GM12878 (cell line): ENCODE results near the gene COQ4. TPM values are rescaled to one million over a fixed set of nuclear protein-coding genes. Genes with fewer than 3 reads are reported as not detected.
A peak's percentile ranks its signal among the peaks of the same experiment; 100 is the strongest.

Source experiments
- ATAC-seq: fragments of 200-7000 bp; cut with Tn5 transposase; 3 replicates; pipeline ENCODE4 v1.9.1; 2020; ENCODE audit warnings: mild to moderate bottlenecking, moderate library complexity
- BruUV-seq: library from RNA; stranded (reverse); fragments of 400-500 nt; replicated peaks from 2 replicates; lab custom pipeline; 2021; lab: Mats Ljungman, UMichigan
- CTCF ChIA-PET: fragments of 300-600 bp; sonication (Branson Sonifier 250); formaldehyde crosslinking; extraction: SDS; loops from one replicate; lab custom pipeline; 2021; ENCODE audit warnings: inconsistent platforms; lab: Yijun Ruan, JAX
- POLR2A ChIA-PET: fragments of 350-600 bp; formaldehyde crosslinking; extraction: SDS; loops from one replicate; lab custom pipeline; 2021; ENCODE audit warnings: inconsistent platforms; lab: Charles Lee
- RAD21 ChIA-PET: fragments of 300-600 bp; sonication (Branson Sonifier 250); formaldehyde crosslinking; loops from one replicate; lab custom pipeline; 2023; ENCODE audit warnings: antibody characterized with exemption; ENCODE audit not compliant: unreplicated experiment; lab: Charles Lee
- SMC1A ChIA-PET: fragments of 300-600 bp; sonication (Branson Sonifier 250); formaldehyde crosslinking; loops from one replicate; lab custom pipeline; 2023; ENCODE audit not compliant: unreplicated experiment, uncharacterized antibody; lab: Charles Lee
- DNase-seq: peaks from one replicate; pipeline ENCODE4 v3.0.0-alpha.2; 2011; ENCODE audit warnings: low read depth, low spot score
- FAIRE-seq: peaks from 3 replicates; lab custom pipeline; 2011; peaks lifted over from hg19 to GRCh38; lab: Jason Lieb, UNC
- H2AFZ ChIP-seq: 2 replicates; pipeline ENCODE4 v1.6.0; 2011; ENCODE audit warnings: low read depth, low read length, control low read depth; ENCODE audit not compliant: control insufficient read depth
- H3K27ac ChIP-seq: 2 replicates; pipeline ENCODE4 v1.5.1; 2011; ENCODE audit warnings: control low read depth; ENCODE audit not compliant: control insufficient read depth, insufficient read depth
- H3K27me3 ChIP-seq, 2 experiments: replicated peaks in 1 of 2; 2 replicates each; pipeline versions ENCODE4 v1.6.0 to v1.6.1; 2011; ENCODE audit warnings: low read length in 1 of 2; ENCODE audit not compliant: control insufficient read depth in 2 of 2, insufficient read depth in 2 of 2
- H3K36me3 ChIP-seq, 2 experiments: 2 replicates each; pipeline ENCODE4 v1.5.1; 2011; ENCODE audit warnings: low read length in 1 of 2; ENCODE audit not compliant: control insufficient read depth in 2 of 2, insufficient read depth in 2 of 2
- H3K4me1 ChIP-seq: 2 replicates; pipeline ENCODE4 v1.6.1; 2011; ENCODE audit warnings: mild to moderate bottlenecking, low read length, moderate library complexity, mixed read lengths; ENCODE audit not compliant: control insufficient read depth, insufficient read depth
- H3K4me2 ChIP-seq: 2 replicates; pipeline ENCODE4 v1.6.0; 2011; ENCODE audit warnings: control low read depth; ENCODE audit not compliant: control insufficient read depth, insufficient read depth
- H3K4me3 ChIP-seq: fragments of 200-600 bp; sonication (generic); 2 replicates; pipeline ENCODE4 v1.5.1; 2016
- H3K79me2 ChIP-seq: 2 replicates; pipeline ENCODE4 v1.6.0; 2011; ENCODE audit warnings: low read length; ENCODE audit not compliant: control insufficient read depth, insufficient read depth
- H3K9ac ChIP-seq: 2 replicates; pipeline ENCODE4 v1.8.0; 2011; ENCODE audit warnings: low read length, control low read depth, mixed read lengths; ENCODE audit not compliant: control insufficient read depth, insufficient read depth
- H3K9me3 ChIP-seq: replicated peaks from 3 replicates; pipeline ENCODE4 v1.5.1; 2011; ENCODE audit warnings: mild to moderate bottlenecking, low read length; ENCODE audit not compliant: control insufficient read depth, insufficient read depth
- H4K20me1 ChIP-seq: 2 replicates; pipeline ENCODE4 v1.6.0; 2011; ENCODE audit not compliant: control insufficient read depth, insufficient read depth
- EED ChIP-seq: sonication (generic); IDR thresholded peaks from 2 replicates; pipeline ENCODE4 v1.6.1; 2016; ENCODE audit warnings: antibody characterized with exemption, low read depth
- IKZF2 ChIP-seq, 2 experiments: fragments of 450-650 bp; IDR thresholded peaks; 2 replicates each; pipeline ENCODE4 v1.6.1; 2017; ENCODE audit warnings: mild to moderate bottlenecking in 2 of 2, moderate library complexity in 2 of 2
- JUND ChIP-seq: IDR thresholded peaks from 2 replicates; pipeline ENCODE4 v1.6.1; 2012; ENCODE audit warnings: low read depth, mild to moderate bottlenecking, low read length, improper control_type of control experiment, moderate library complexity
- KLF5 ChIP-seq: fragments of 450-650 bp; IDR thresholded peaks from 2 replicates; pipeline ENCODE4 v1.6.1; 2014; ENCODE audit warnings: mild to moderate bottlenecking; ENCODE audit not compliant: partially characterized antibody
- MEF2B ChIP-seq: fragments of 450-650 bp; IDR thresholded peaks from 2 replicates; pipeline ENCODE4 v1.6.1; 2018; ENCODE audit warnings: mild to moderate bottlenecking, moderate library complexity; ENCODE audit not compliant: partially characterized antibody, poor library complexity, severe bottlenecking
- MTA2 ChIP-seq: fragments of 450-650 bp; IDR thresholded peaks from 2 replicates; pipeline ENCODE4 v1.6.1; 2016; ENCODE audit warnings: low read depth, mild to moderate bottlenecking, moderate library complexity
- NFXL1 ChIP-seq: fragments of 450-650 bp; IDR thresholded peaks from 2 replicates; pipeline ENCODE4 v1.6.1; 2017; ENCODE audit warnings: antibody characterized with exemption, mild to moderate bottlenecking, borderline replicate concordance
- NFYA ChIP-seq: IDR thresholded peaks from 2 replicates; pipeline ENCODE4 v1.6.1; 2011; ENCODE audit warnings: low read depth, mild to moderate bottlenecking, low read length, improper control_type of control experiment, borderline replicate concordance
- NR2F1 ChIP-seq: fragments of 450-650 bp; conservative IDR thresholded peaks from 2 replicates; pipeline ENCODE4 v1.6.1; 2017; ENCODE audit warnings: mild to moderate bottlenecking
- PKNOX1 ChIP-seq: fragments of 450-650 bp; IDR thresholded peaks from 2 replicates; pipeline ENCODE4 v1.6.1; 2016; ENCODE audit warnings: mild to moderate bottlenecking
- POLR2AphosphoS5 ChIP-seq: IDR thresholded peaks from 2 replicates; pipeline ENCODE4 v1.6.1; 2011; ENCODE audit warnings: mild to moderate bottlenecking, low read length, inconsistent platforms
- RBBP5 ChIP-seq: fragments of 200-600 bp; sonication (generic); conservative IDR thresholded peaks from 2 replicates; pipeline ENCODE4 v1.6.1; 2016
- SMAD1 ChIP-seq: fragments of 450-650 bp; IDR thresholded peaks from 2 replicates; pipeline ENCODE4 v1.6.1; 2018; ENCODE audit warnings: mild to moderate bottlenecking, low read depth; ENCODE audit not compliant: partially characterized antibody
- STAT1 ChIP-seq: fragments of 450-650 bp; conservative IDR thresholded peaks from 2 replicates; pipeline ENCODE4 v1.6.1; 2014; ENCODE audit warnings: antibody characterized with exemption, mild to moderate bottlenecking
- STAT3 ChIP-seq: IDR thresholded peaks from 2 replicates; pipeline ENCODE4 v1.6.1; 2011; ENCODE audit warnings: low read depth, low read length, improper control_type of control experiment
- ZNF274 ChIP-seq: IDR thresholded peaks from one replicate; pipeline ENCODE4 v1.8.0; 2011; ENCODE audit not compliant: insufficient read length, insufficient read depth
- WGBS: methylation state at CpG from one replicate; pipeline ENCODE4 v1.1.6; 2016; ENCODE audit warnings: low lambda C conversion rate; ENCODE audit not compliant: insufficient replicate concordance, insufficient coverage; ENCODE audit errors: missing lambda C conversion rate; 5-methylcytosine and 5-hydroxymethylcytosine counted together
- in situ Hi-C: fragments of 300-500 bp; cut with MboI; formaldehyde crosslinking; loops from 9 replicates; pipeline ENCODE4 v1.14.3; 2018; ENCODE audit warnings: mixed read lengths
- intact Hi-C: fragments of 100-400 bp; cut with micrococcal nuclease; formaldehyde crosslinking; loops from one replicate; pipeline ENCODE4 v1.14.2; 2022; ENCODE audit not compliant: unreplicated experiment
- polyA plus RNA-seq, 11 experiments: library from polyadenylated mRNA; depleted of rRNA in 4 of 11; unstranded in 6 of 11; stranded (reverse) in 5 of 11; fragments of >200 nt; fragmentation: Nextera tagmentation in 4 of 11; fragmentation: Illumina TruSeq in 1 of 11; extraction: Ambion mirVana in 4 of 11; extraction: Trizol in 1 of 11; gene quantifications; 1 replicate in 1 of 11; 2 replicates in 10 of 11; pipeline versions ENCODE4 v1.2.1 to v1.2.3, GENCODE V29; 2011 to 2016; ENCODE audit warnings: inconsistent platforms in 2 of 11, missing spikeins in 2 of 11, low read depth in 1 of 11
- total RNA-seq, 4 experiments: library from RNA; depleted of rRNA in 3 of 4; stranded (reverse); fragments of >200 nt in 3 of 4; fragmentation: Illumina TruSeq in 1 of 4; extraction: Trizol in 1 of 4; gene quantifications; 2 replicates each; pipeline versions ENCODE4 v1.2.1 to v1.2.3, GENCODE V29; 2013 to 2021
- TF ChIP-seq, protein P1 (sequence below): fragments of 450-650 bp; IDR thresholded peaks from 2 replicates; pipeline ENCODE4 v1.6.1; 2017; ENCODE audit warnings: mild to moderate bottlenecking, low read depth, inconsistent platforms; ENCODE audit not compliant: poor library complexity, severe bottlenecking
- TF ChIP-seq, protein P2 (sequence below): fragments of 450-650 bp; IDR thresholded peaks from 2 replicates; pipeline ENCODE4 v1.6.1; 2016; ENCODE audit warnings: mild to moderate bottlenecking, moderate library complexity, borderline replicate concordance

The COQ4 gene
- total and polyA plus RNA-seq, 10 of the 15 experiments (the other 5 are each of a cell fraction or from before 2014, with no cell fraction given): 3.8 to 64.1 (median 38.6) TPM

DNA sequence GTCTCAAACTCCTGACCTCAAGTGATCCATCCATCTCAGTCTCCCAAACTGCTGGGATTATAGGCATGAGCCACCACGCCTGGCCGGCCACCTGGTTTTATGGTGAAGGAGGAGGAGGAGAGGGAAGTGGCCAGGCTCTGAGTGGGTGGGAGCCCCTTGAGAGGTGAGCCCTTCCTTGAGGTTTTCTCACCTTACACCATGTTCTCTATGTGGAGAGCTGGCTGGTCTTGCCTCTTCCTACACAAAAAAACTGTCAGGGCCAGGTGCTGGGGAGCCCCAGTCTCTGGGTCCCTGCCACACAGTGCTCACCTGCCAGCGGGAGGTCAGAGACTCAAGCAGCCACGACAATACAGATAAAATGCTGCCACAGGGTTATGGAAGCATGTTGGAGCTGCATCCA, 28.5 kb upstream of the COQ4 start:
- SMC1A ChIA-PET: interaction anchor here (1.4 to 4.2 kb wide), 2 partner anchors 47 to 118 kb away, joined by 4 to 23 read pairs; no protein-coding TSS in a partner anchor
- CTCF ChIA-PET: interaction anchor here (0.7 to 1.8 kb wide), 5 partner anchors 48 to 126 kb away, joined by 3 to 10 read pairs (median 4); no protein-coding TSS in a partner anchor
- no peaks in the 10 kb centered on the region for H3K36me3 ChIP-seq
- H2AFZ ChIP-seq: no peak overlapping the region
- POLR2A ChIA-PET: no interaction called here
- RAD21 ChIA-PET: interaction anchor here (0.7 to 1.9 kb wide), 3 partner anchors 47 to 167 kb away, joined by 3 to 13 read pairs (median 5); partner anchors contain the start of gene URM1
- in situ Hi-C loops: no loop called here
- intact Hi-C loops: no loop called here
- WGBS: 11% methylated on average over 4 of the region's 4 CpGs
- no peaks in the 10 kb centered on the region for H3K27me3 ChIP-seq
- no TSS peak for BruUV-seq
- no peak for ATAC-seq
- H3K27ac ChIP-seq: no peak overlapping the region
- H3K4me3 ChIP-seq: no peak overlapping the region
- H3K4me1 ChIP-seq: no peaks in the 10 kb centered on the region
- FAIRE-seq: no peak
- no peak overlapping the region for H3K9ac ChIP-seq
- no peaks in the 10 kb centered on the region for H3K9me3 ChIP-seq
- H3K79me2 ChIP-seq: no peaks in the 10 kb centered on the region
- no peak for DNase-seq
- no peaks in the 10 kb centered on the region for H4K20me1 ChIP-seq
- no peak overlapping the region for H3K4me2 ChIP-seq
- TF ChIP-seq NFXL1 (no peak), NFYA (no peak), MEF2B (peak; percentile 49), NR2F1 (0 out of 2 replicates have a peak, but pooled peaks have one; percentile 34), KLF5 (no peak), STAT1 (no peak), SMAD1 (no peak), JUND (no peak), PKNOX1 (no peak), POLR2AphosphoS5 (no peak), IKZF2 (IDR thresholded peaks at IDR 0.05) (peak; percentile 47 to 58; a peak in 2 of 4 replicates), EED (no peak), ZNF274 (no peak), RBBP5 (no peak), MTA2 (peak; percentile 51; the same call in 1 of the 2 replicates), STAT3 (no peak)
- TF ChIP-seq, protein P1, sequence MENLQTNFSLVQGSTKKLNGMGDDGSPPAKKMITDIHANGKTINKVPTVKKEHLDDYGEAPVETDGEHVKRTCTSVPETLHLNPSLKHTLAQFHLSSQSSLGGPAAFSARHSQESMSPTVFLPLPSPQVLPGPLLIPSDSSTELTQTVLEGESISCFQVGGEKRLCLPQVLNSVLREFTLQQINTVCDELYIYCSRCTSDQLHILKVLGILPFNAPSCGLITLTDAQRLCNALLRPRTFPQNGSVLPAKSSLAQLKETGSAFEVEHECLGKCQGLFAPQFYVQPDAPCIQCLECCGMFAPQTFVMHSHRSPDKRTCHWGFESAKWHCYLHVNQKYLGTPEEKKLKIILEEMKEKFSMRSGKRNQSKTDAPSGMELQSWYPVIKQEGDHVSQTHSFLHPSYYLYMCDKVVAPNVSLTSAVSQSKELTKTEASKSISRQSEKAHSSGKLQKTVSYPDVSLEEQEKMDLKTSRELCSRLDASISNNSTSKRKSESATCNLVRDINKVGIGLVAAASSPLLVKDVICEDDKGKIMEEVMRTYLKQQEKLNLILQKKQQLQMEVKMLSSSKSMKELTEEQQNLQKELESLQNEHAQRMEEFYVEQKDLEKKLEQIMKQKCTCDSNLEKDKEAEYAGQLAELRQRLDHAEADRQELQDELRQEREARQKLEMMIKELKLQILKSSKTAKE: no peak
- TF ChIP-seq, protein P2, sequence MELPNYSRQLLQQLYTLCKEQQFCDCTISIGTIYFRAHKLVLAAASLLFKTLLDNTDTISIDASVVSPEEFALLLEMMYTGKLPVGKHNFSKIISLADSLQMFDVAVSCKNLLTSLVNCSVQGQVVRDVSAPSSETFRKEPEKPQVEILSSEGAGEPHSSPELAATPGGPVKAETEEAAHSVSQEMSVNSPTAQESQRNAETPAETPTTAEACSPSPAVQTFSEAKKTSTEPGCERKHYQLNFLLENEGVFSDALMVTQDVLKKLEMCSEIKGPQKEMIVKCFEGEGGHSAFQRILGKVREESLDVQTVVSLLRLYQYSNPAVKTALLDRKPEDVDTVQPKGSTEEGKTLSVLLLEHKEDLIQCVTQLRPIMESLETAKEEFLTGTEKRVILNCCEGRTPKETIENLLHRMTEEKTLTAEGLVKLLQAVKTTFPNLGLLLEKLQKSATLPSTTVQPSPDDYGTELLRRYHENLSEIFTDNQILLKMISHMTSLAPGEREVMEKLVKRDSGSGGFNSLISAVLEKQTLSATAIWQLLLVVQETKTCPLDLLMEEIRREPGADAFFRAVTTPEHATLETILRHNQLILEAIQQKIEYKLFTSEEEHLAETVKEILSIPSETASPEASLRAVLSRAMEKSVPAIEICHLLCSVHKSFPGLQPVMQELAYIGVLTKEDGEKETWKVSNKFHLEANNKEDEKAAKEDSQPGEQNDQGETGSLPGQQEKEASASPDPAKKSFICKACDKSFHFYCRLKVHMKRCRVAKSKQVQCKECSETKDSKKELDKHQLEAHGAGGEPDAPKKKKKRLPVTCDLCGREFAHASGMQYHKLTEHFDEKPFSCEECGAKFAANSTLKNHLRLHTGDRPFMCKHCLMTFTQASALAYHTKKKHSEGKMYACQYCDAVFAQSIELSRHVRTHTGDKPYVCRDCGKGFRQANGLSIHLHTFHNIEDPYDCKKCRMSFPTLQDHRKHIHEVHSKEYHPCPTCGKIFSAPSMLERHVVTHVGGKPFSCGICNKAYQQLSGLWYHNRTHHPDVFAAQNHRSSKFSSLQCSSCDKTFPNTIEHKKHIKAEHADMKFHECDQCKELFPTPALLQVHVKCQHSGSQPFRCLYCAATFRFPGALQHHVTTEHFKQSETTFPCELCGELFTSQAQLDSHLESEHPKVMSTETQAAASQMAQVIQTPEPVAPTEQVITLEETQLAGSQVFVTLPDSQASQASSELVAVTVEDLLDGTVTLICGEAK: no peak
